MCF 10A (cell line): ENCODE data around the gene GATB. TPM values are rescaled to one million over a fixed set of nuclear protein-coding genes. Genes with fewer than 3 reads are reported as not detected.

Experiments used
- BruUV-seq: library from RNA; stranded (reverse); fragments of 400-500 nt; replicated peaks from 2 replicates; lab custom pipeline; 2021; lab: Mats Ljungman, UMichigan
- CTCF ChIA-PET: fragments of 300-600 bp; sonication (Branson Sonifier 250); formaldehyde crosslinking; extraction: SDS; loops from one replicate; lab custom pipeline; 2021; ENCODE audit warnings: antibody characterized with exemption, inconsistent platforms; lab: Yijun Ruan, JAX
- POLR2A ChIA-PET: fragments of 300-600, 350-650 bp; sonication (Branson Sonifier 250); formaldehyde crosslinking; extraction: SDS; loops from one replicate; lab custom pipeline; 2020; ENCODE audit warnings: antibody characterized with exemption, inconsistent platforms; lab: Yijun Ruan, JAX
- DNase-seq: peaks from one replicate; pipeline ENCODE4 v3.0.0-alpha.2; 2018; ENCODE audit not compliant: unreplicated experiment
- H3K27ac Mint-ChIP-seq: one replicate; pipeline ENCODE4 v1.8.0; 2022; ENCODE audit warnings: mild to moderate bottlenecking, low read depth, mixed read lengths; ENCODE audit not compliant: unreplicated experiment
- H3K27me3 Mint-ChIP-seq: one replicate; pipeline ENCODE4 v1.8.0; 2022; ENCODE audit warnings: mixed read lengths; ENCODE audit not compliant: insufficient read depth, unreplicated experiment
- H3K36me3 Mint-ChIP-seq: one replicate; pipeline ENCODE4 v1.8.0; 2022; ENCODE audit warnings: mild to moderate bottlenecking, moderate library complexity, mixed read lengths; ENCODE audit not compliant: insufficient read depth, unreplicated experiment
- H3K4me1 Mint-ChIP-seq: one replicate; pipeline ENCODE4 v1.8.0; 2022; ENCODE audit warnings: mixed read lengths; ENCODE audit not compliant: insufficient read depth, unreplicated experiment
- H3K4me3 Mint-ChIP-seq: one replicate; pipeline ENCODE4 v1.8.0; 2022; ENCODE audit warnings: mild to moderate bottlenecking, moderate library complexity, mixed read lengths; ENCODE audit not compliant: unreplicated experiment
- H3K9me3 Mint-ChIP-seq: one replicate; pipeline ENCODE4 v1.8.0; 2022; ENCODE audit warnings: mixed read lengths; ENCODE audit not compliant: unreplicated experiment
- CTCF ChIP-seq: fragments of 200-600 bp; IDR thresholded peaks from one replicate; pipeline ENCODE4 v1.8.0; 2022; ENCODE audit warnings: antibody characterized with exemption, mild to moderate bottlenecking; ENCODE audit not compliant: unreplicated experiment
- intact Hi-C: fragments of 100-400 bp; cut with micrococcal nuclease; formaldehyde crosslinking; loops from 2 replicates; pipeline ENCODE4 v1.14.1; 2022
- total RNA-seq: library from RNA; stranded (reverse); gene quantifications from 2 replicates; pipeline ENCODE4 v1.2.3, GENCODE V29; 2022

Gene GATB
- total RNA-seq, 1 experiment from 2014 or later = 17.8 TPM

GRCh38 chr4:151715881-151716280 lies 44.9 kb downstream of the GATB start:
- H3K4me3 Mint-ChIP-seq = no peak overlapping the region
- no peak for DNase-seq
- peaks cover 11% of the 10 kb centered on the region for H3K36me3 Mint-ChIP-seq
- ChIA-PET POLR2A (interaction anchor here (0.6 to 0.8 kb wide), 2 partner anchors 14 to 409 kb away, joined by 3 to 5 read pairs; no protein-coding TSS in a partner anchor), CTCF (interaction anchor here (0.6 kb wide), 1 partner anchor 436 kb away, joined by 3 read pairs; no protein-coding TSS in a partner anchor)
- TF ChIP-seq CTCF = no peak
- intact Hi-C loops = no loop called here
- no peaks in the 10 kb centered on the region for H3K4me1 Mint-ChIP-seq
- H3K27ac Mint-ChIP-seq = no peak overlapping the region
- no peaks in the 10 kb centered on the region for H3K9me3 Mint-ChIP-seq
- BruUV-seq = no TSS peak
- no peaks in the 10 kb centered on the region for H3K27me3 Mint-ChIP-seq

GRCh38 chr4:151712777-151713176 lies 48.0 kb downstream of the GATB start:
- POLR2A ChIA-PET = interaction anchor here (0.6 kb wide), 1 partner anchor 277 kb away, joined by 3 read pairs; no protein-coding TSS in a partner anchor
- intact Hi-C loops = no loop called here
- Mint-ChIP-seq H3K4me3 (no peak overlapping the region), H3K9me3 (no peaks in the 10 kb centered on the region), H3K27me3 (no peaks in the 10 kb centered on the region), H3K4me1 (no peaks in the 10 kb centered on the region), H3K27ac (no peak overlapping the region), H3K36me3 (peaks cover 6% of the 10 kb centered on the region)
- no peak for DNase-seq
- TF ChIP-seq CTCF = no peak
- CTCF ChIA-PET = interaction anchor here (0.9 to 1.0 kb wide), 2 partner anchors 15 to 18 kb away, joined by 3 read pairs; no protein-coding TSS in a partner anchor
- BruUV-seq = no TSS peak

GRCh38 chr4:151711646-151712045 lies 49.2 kb downstream of the GATB start:
- peaks cover 9% of the 10 kb centered on the region for H3K36me3 Mint-ChIP-seq
- no peak for DNase-seq
- no peaks in the 10 kb centered on the region for H3K4me1 Mint-ChIP-seq
- intact Hi-C loops = no loop called here
- H3K9me3 Mint-ChIP-seq = no peaks in the 10 kb centered on the region
- no peak overlapping the region for H3K4me3 Mint-ChIP-seq
- no peak overlapping the region for H3K27ac Mint-ChIP-seq
- no peaks in the 10 kb centered on the region for H3K27me3 Mint-ChIP-seq
- ChIA-PET CTCF (interaction anchor here (0.7 kb wide), 1 partner anchor 848 kb away, joined by 3 read pairs; no protein-coding TSS in a partner anchor), POLR2A (no interaction called here)
- TF ChIP-seq CTCF = no peak
- BruUV-seq = no TSS peak

- no peak for DNase-seq
- H3K27ac Mint-ChIP-seq = peak overlapping the region; percentile 7
- H3K27me3 Mint-ChIP-seq = no peaks in the 10 kb centered on the region
- H3K36me3 Mint-ChIP-seq = peaks cover 9% of the 10 kb centered on the region
- no peak for TF ChIP-seq CTCF
- no peaks in the 10 kb centered on the region for H3K9me3 Mint-ChIP-seq
- POLR2A ChIA-PET = interaction anchor here (0.7 kb wide), 1 partner anchor 16 kb away, joined by 3 read pairs; no protein-coding TSS in a partner anchor
- no TSS peak for BruUV-seq
- CTCF ChIA-PET = interaction anchor here (0.6 to 0.7 kb wide), 2 partner anchors 86 to 699 kb away, joined by 3 to 5 read pairs; no protein-coding TSS in a partner anchor
- H3K4me3 Mint-ChIP-seq = no peak overlapping the region
- H3K4me1 Mint-ChIP-seq = no peaks in the 10 kb centered on the region
- intact Hi-C loops = no loop called here
These were observed 51.2 kb downstream of the GATB start for GRCh38 chr4:151709587-151709986.
